ENCODE results near the gene ERBIN.

ERBIN gene

GRCh38 chr5:65925601-65926275, 637 bp upstream of the ERBIN start:
- Histone ChIP-seq H3K9ac (ENCODE audit: low read length) (peak overlapping the region; percentile 100), H3K18ac (ENCODE audit: low read depth in 1 of 2, low read length in 2 of 2) (peak overlapping the region; percentile 99 to 100), H3K4me1 (ENCODE audit: control insufficient read depth, insufficient read depth, low read depth, low read length) (peaks cover 6% of the 10 kb centered on the region), H3K79me1 (replicated peaks; ENCODE audit: low read length, poor library complexity, severe bottlenecking) (no peaks in the 10 kb centered on the region), H2AFZ (ENCODE audit: low read depth, low read length) (peak overlapping the region; percentile 29), H3K4me3 (ENCODE audit: insufficient read depth in 1 of 2, low read depth in 1 of 2, low read length in 2 of 2) (peak overlapping the region; percentile 94 to 97), H2BK15ac (ENCODE audit: low read depth, poor library complexity, severe bottlenecking) (peak overlapping the region; percentile 96), H2AK5ac (ENCODE audit: low read length, severe bottlenecking) (peak overlapping the region; percentile 44), H3K27ac (ENCODE audit: low read length, poor library complexity, severe bottlenecking) (peak overlapping the region; percentile 100), H3K36me3 (ENCODE audit: control insufficient read depth in 1 of 2, insufficient read depth in 2 of 2, low read depth in 1 of 2, low read length in 2 of 2) (peaks cover 0 to 5% of the 10 kb centered on the region in 2 experiments), H2BK120ac (ENCODE audit: low read depth, low read length) (peak overlapping the region; percentile 74), H3K14ac (ENCODE audit: low read length in 2 of 2) (peak overlapping the region in 1 of 2 experiments; percentile 98), H3K9me3 (ENCODE audit: control insufficient read depth, low read length) (no peaks in the 10 kb centered on the region), H3K4me2 (ENCODE audit: low read length, poor library complexity, severe bottlenecking) (peak overlapping the region; percentile 72), H3K23ac (ENCODE audit: low read length in 2 of 2) (peak overlapping the region; percentile 88 to 97), H4K91ac (ENCODE audit: low read length) (peak overlapping the region; percentile 100), H2BK5ac (ENCODE audit: low read depth, low read length, poor library complexity, severe bottlenecking) (peak overlapping the region; percentile 98), H3K4ac (ENCODE audit: low read depth in 1 of 2, low read length in 2 of 2) (peak overlapping the region; percentile 98 to 100), H2BK12ac (ENCODE audit: low read length in 2 of 2) (peak overlapping the region in 1 of 2 experiments; percentile 59), H4K8ac (ENCODE audit: low read length) (peak overlapping the region; percentile 96), H3K27me3 (ENCODE audit: control insufficient read depth in 1 of 2, insufficient read depth in 1 of 2, low read length in 2 of 2) (no peaks in the 10 kb centered on the region)
- under 1% methylated on average over 46 of the region's 94 CpGs for WGBS
- DNase-seq, result peak; percentile 93

GRCh38 chr5:65926893-65927292, 518 bp downstream of the ERBIN start:
- H3K4me2 ChIP-seq (ENCODE audit: low read length, poor library complexity, severe bottlenecking), result peak overlapping the region; percentile 72
- WGBS, result 2% methylated on average over 6 of the region's 16 CpGs

GRCh38 chr5:65927503-65928321, 1.3 kb downstream of the ERBIN start:
- Histone ChIP-seq H3K9ac (ENCODE audit: low read length) (peak overlapping the region; percentile 100), H3K27me3 (ENCODE audit: control insufficient read depth in 1 of 2, insufficient read depth in 1 of 2, low read length in 2 of 2) (no peaks in the 10 kb centered on the region), H3K79me1 (replicated peaks; ENCODE audit: low read length, poor library complexity, severe bottlenecking) (no peaks in the 10 kb centered on the region), H3K4me2 (ENCODE audit: low read length, poor library complexity, severe bottlenecking) (peak overlapping the region; percentile 12), H3K4ac (ENCODE audit: low read depth in 1 of 2, low read length in 2 of 2) (no peak overlapping the region), H4K8ac (ENCODE audit: low read length) (no peak overlapping the region), H2BK12ac (ENCODE audit: low read length in 2 of 2) (no peak overlapping the region), H3K4me1 (ENCODE audit: control insufficient read depth, insufficient read depth, low read depth, low read length) (peaks cover 7% of the 10 kb centered on the region), H2BK120ac (ENCODE audit: low read depth, low read length) (no peak overlapping the region), H2BK15ac (ENCODE audit: low read depth, poor library complexity, severe bottlenecking) (no peak overlapping the region), H2AK5ac (ENCODE audit: low read length, severe bottlenecking) (no peak overlapping the region), H3K23ac (ENCODE audit: low read length in 2 of 2) (no peak overlapping the region), H4K91ac (ENCODE audit: low read length) (no peak overlapping the region), H3K9me3 (ENCODE audit: control insufficient read depth, low read length) (no peaks in the 10 kb centered on the region), H2BK5ac (ENCODE audit: low read depth, low read length, poor library complexity, severe bottlenecking) (no peak overlapping the region), H2AFZ (ENCODE audit: low read depth, low read length) (no peak overlapping the region), H3K36me3 (ENCODE audit: control insufficient read depth in 1 of 2, insufficient read depth in 2 of 2, low read depth in 1 of 2, low read length in 2 of 2) (peaks cover under 1 to 5% of the 10 kb centered on the region in 2 experiments), H3K4me3 (ENCODE audit: insufficient read depth in 1 of 2, low read depth in 1 of 2, low read length in 2 of 2) (peak overlapping the region in 1 of 2 experiments; percentile 94), H3K14ac (ENCODE audit: low read length in 2 of 2) (no peak overlapping the region), H3K27ac (ENCODE audit: low read length, poor library complexity, severe bottlenecking) (no peak overlapping the region), H3K18ac (ENCODE audit: low read depth in 1 of 2, low read length in 2 of 2) (no peak overlapping the region)
- WGBS, result 0% methylated on average over 7 of the region's 13 CpGs
- DNase-seq, result peak; percentile 77

More at GRCh38 chr5:65926893-65927292, 518 bp downstream of the ERBIN start:
- H3K23ac ChIP-seq (ENCODE audit: low read length in 2 of 2), result no peak overlapping the region
- DNase-seq, result peak; percentile 43
- H4K91ac ChIP-seq (ENCODE audit: low read length), result no peak overlapping the region
- H3K36me3 ChIP-seq (ENCODE audit: control insufficient read depth in 1 of 2, insufficient read depth in 2 of 2, low read depth in 1 of 2, low read length in 2 of 2), result peaks cover 0 to 5% of the 10 kb centered on the region in 2 experiments
- H2AFZ ChIP-seq (ENCODE audit: low read depth, low read length), result no peak overlapping the region
- no peak overlapping the region for H2BK15ac ChIP-seq (ENCODE audit: low read depth, poor library complexity, severe bottlenecking)
- H2BK5ac ChIP-seq (ENCODE audit: low read depth, low read length, poor library complexity, severe bottlenecking), result peak overlapping the region; percentile 76
- peaks cover 6% of the 10 kb centered on the region for H3K4me1 ChIP-seq (ENCODE audit: control insufficient read depth, insufficient read depth, low read depth, low read length)
- H3K9ac ChIP-seq (ENCODE audit: low read length), result peak overlapping the region; percentile 100
- peak overlapping the region; percentile 96 for H3K27ac ChIP-seq (ENCODE audit: low read length, poor library complexity, severe bottlenecking)
- H3K14ac ChIP-seq (ENCODE audit: low read length in 2 of 2), result no peak overlapping the region
- H3K4me3 ChIP-seq (ENCODE audit: insufficient read depth in 1 of 2, low read depth in 1 of 2, low read length in 2 of 2), result peak overlapping the region; percentile 94 to 97
- H2AK5ac ChIP-seq (ENCODE audit: low read length, severe bottlenecking), result no peak overlapping the region
- peak overlapping the region in 1 of 2 experiments; percentile 65 for H3K4ac ChIP-seq (ENCODE audit: low read depth in 1 of 2, low read length in 2 of 2)
- no peaks in the 10 kb centered on the region for H3K9me3 ChIP-seq (ENCODE audit: control insufficient read depth, low read length)
- no peak overlapping the region for H4K8ac ChIP-seq (ENCODE audit: low read length)
- no peaks in the 10 kb centered on the region for H3K27me3 ChIP-seq (ENCODE audit: control insufficient read depth in 1 of 2, insufficient read depth in 1 of 2, low read length in 2 of 2)
- no peaks in the 10 kb centered on the region for H3K79me1 ChIP-seq (replicated peaks; ENCODE audit: low read length, poor library complexity, severe bottlenecking)
- no peak overlapping the region for H2BK12ac ChIP-seq (ENCODE audit: low read length in 2 of 2)
- H3K18ac ChIP-seq (ENCODE audit: low read depth in 1 of 2, low read length in 2 of 2), result peak overlapping the region; percentile 51 to 93
- peak overlapping the region; percentile 96 for H2BK120ac ChIP-seq (ENCODE audit: low read depth, low read length)

GRCh38 chr5:65928322-65928752, 2.0 kb downstream of the ERBIN start:
- DNase-seq, result peak; percentile 20
- H3K4me3 ChIP-seq (ENCODE audit: insufficient read depth in 1 of 2, low read depth in 1 of 2, low read length in 2 of 2), result peak overlapping the region in 1 of 2 experiments; percentile 94
- H3K4me2 ChIP-seq (ENCODE audit: low read length, poor library complexity, severe bottlenecking), result no peak overlapping the region

More at GRCh38 chr5:65928322-65928752, 2.0 kb downstream of the ERBIN start:
- WGBS, result 83% methylated on average over 1 of the region's 5 CpGs
- H4K91ac ChIP-seq (ENCODE audit: low read length), result no peak overlapping the region
- no peaks in the 10 kb centered on the region for H3K79me1 ChIP-seq (replicated peaks; ENCODE audit: low read length, poor library complexity, severe bottlenecking)
- H2BK5ac ChIP-seq (ENCODE audit: low read depth, low read length, poor library complexity, severe bottlenecking), result no peak overlapping the region
- H3K18ac ChIP-seq (ENCODE audit: low read depth in 1 of 2, low read length in 2 of 2), result no peak overlapping the region
- no peak overlapping the region for H3K4ac ChIP-seq (ENCODE audit: low read depth in 1 of 2, low read length in 2 of 2)
- peaks cover 3 to 5% of the 10 kb centered on the region in 2 experiments for H3K36me3 ChIP-seq (ENCODE audit: control insufficient read depth in 1 of 2, insufficient read depth in 2 of 2, low read depth in 1 of 2, low read length in 2 of 2)
- H2BK12ac ChIP-seq (ENCODE audit: low read length in 2 of 2), result no peak overlapping the region
- no peak overlapping the region for H3K14ac ChIP-seq (ENCODE audit: low read length in 2 of 2)
- H3K27me3 ChIP-seq (ENCODE audit: control insufficient read depth in 1 of 2, insufficient read depth in 1 of 2, low read length in 2 of 2), result no peaks in the 10 kb centered on the region
- H3K27ac ChIP-seq (ENCODE audit: low read length, poor library complexity, severe bottlenecking), result no peak overlapping the region
- H3K4me1 ChIP-seq (ENCODE audit: control insufficient read depth, insufficient read depth, low read depth, low read length), result peaks cover 7% of the 10 kb centered on the region
- no peak overlapping the region for H4K8ac ChIP-seq (ENCODE audit: low read length)
- H2AK5ac ChIP-seq (ENCODE audit: low read length, severe bottlenecking), result no peak overlapping the region
- H2AFZ ChIP-seq (ENCODE audit: low read depth, low read length), result no peak overlapping the region
- H2BK120ac ChIP-seq (ENCODE audit: low read depth, low read length), result no peak overlapping the region
- H3K9ac ChIP-seq (ENCODE audit: low read length), result peak overlapping the region; percentile 100
- H3K9me3 ChIP-seq (ENCODE audit: control insufficient read depth, low read length), result no peaks in the 10 kb centered on the region
- no peak overlapping the region for H2BK15ac ChIP-seq (ENCODE audit: low read depth, poor library complexity, severe bottlenecking)
- H3K23ac ChIP-seq (ENCODE audit: low read length in 2 of 2), result no peak overlapping the region

All from mesenchymal stem cell (in vitro differentiated cells and primary cell).